ENCODE data around the gene AHCYL2. TPM values are rescaled to one million over a fixed set of nuclear protein-coding genes. Genes with fewer than 3 reads are reported as not detected.

Gene AHCYL2
- total and polyA plus RNA-seq, 2 donors (not counting 3 experiments of a cell fraction or from before 2014, with no cell fraction given): 10.8 to 13.5 TPM

DNA sequence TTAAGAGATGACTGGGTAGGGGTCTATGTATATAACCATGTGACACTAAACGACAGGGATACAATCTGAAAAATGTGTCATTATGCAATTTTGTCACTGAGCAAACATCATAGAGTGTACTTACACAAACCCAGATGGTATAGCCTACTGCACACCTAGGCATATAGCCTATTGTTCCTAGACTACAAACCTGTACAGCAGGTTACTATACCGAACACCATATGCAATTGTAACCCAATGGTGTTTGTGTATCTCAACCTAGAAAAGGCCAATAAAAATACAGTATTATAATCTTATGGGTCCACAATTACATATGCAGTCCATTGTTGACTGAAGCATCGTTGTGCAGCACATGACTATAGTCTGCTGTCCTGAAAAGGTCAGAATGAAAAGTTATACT is 232.3 kb downstream of the AHCYL2 start:
- Histone ChIP-seq H2AFZ (ENCODE audit: low read depth, low read length) (no peak overlapping the region), H3K4me3 (replicated peaks in 1 of 3; ENCODE audit: insufficient read depth in 1 of 3, low read depth in 1 of 3, low read length in 3 of 3) (no peak overlapping the region), H3K4me1 (ENCODE audit: control insufficient read depth, extremely low read depth, insufficient read depth, low read length) (no peaks in the 10 kb centered on the region), H4K20me1 (replicated peaks; ENCODE audit: control insufficient read depth, extremely low read depth, insufficient read depth, low read length) (no peaks in the 10 kb centered on the region), H3K27me3 (ENCODE audit: control insufficient read depth in 2 of 2, insufficient read depth in 2 of 2, low read length in 2 of 2) (no peaks in the 10 kb centered on the region), H3K4me2 (ENCODE audit: insufficient read depth, low read length) (no peak overlapping the region), H3K79me2 (ENCODE audit: control insufficient read depth, insufficient read depth, low read length) (no peaks in the 10 kb centered on the region), H3K36me3 (ENCODE audit: control insufficient read depth in 2 of 2, extremely low read depth in 1 of 2, insufficient read depth in 2 of 2, low read length in 2 of 2) (peaks cover 0 to 2% of the 10 kb centered on the region in 2 experiments), H3K9me1 (replicated peaks; ENCODE audit: control insufficient read depth, extremely low read depth, insufficient read depth, low read length) (no peaks in the 10 kb centered on the region), H3K9ac (replicated peaks; ENCODE audit: extremely low read depth, insufficient read depth, low read length) (no peak overlapping the region), H3K9me3 (replicated peaks; ENCODE audit: control insufficient read depth, insufficient read depth, low read length) (no peaks in the 10 kb centered on the region), H3K27ac (ENCODE audit: insufficient read depth, low read depth, low read length) (no peak overlapping the region)
- dilution Hi-C loops (cut with MboI; ENCODE audit: extremely low pct_ligation_motif_present, low sequenced_read_pairs) (no loop called here), intact Hi-C loops (cut with micrococcal nuclease) (no loop called here)
- no peak for FAIRE-seq
- BruUV-seq (replicated peaks): no TSS peak
- DNase-seq (ENCODE audit: low read depth, low spot score): no peak
- ChIA-PET POLR2A (no interaction called here), CTCF (no interaction called here)
- no peak for TF ChIP-seq EZH2 (IDR thresholded peaks at IDR 0.05; ENCODE audit: borderline replicate concordance, low read depth, low read length, severe bottlenecking)
- TF ChIP-seq POLR2A (IDR thresholded peaks at IDR 0.05; ENCODE audit: low read depth, low read length): no peak
- no peak for TF ChIP-seq MYC (IDR thresholded peaks at IDR 0.05; ENCODE audit: low read depth, low read length)

DNA sequence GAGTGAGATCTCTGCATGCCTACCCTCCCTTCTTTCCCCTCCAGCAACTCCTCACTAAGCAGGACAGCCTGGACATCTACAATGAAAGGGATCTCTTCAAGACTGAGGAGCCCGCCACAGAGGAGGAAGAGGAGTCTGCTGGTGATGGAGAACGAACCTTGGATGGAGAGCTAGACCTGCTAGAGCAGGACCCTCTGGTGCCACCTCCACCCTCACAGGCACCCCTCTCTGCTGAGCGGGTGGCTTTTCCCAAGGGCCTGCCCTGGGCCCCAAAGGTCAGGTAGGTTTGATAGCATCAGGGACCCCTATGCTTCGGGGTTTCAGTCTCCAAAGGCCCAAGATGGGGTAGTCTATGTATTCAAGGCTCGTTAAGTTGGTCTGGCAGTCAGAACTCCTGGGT is 233.3 kb downstream of the AHCYL2 start:
- no peak for DNase-seq (ENCODE audit: low read depth, low spot score)
- dilution Hi-C loops (cut with MboI; ENCODE audit: extremely low pct_ligation_motif_present, low sequenced_read_pairs) (no loop called here), intact Hi-C loops (cut with micrococcal nuclease) (no loop called here)
- POLR2A ChIA-PET: no interaction called here
- TF ChIP-seq FOS (IDR thresholded peaks at IDR 0.05; ENCODE audit: borderline replicate concordance, insufficient read depth, low read length) (no peak), POLR2A (IDR thresholded peaks at IDR 0.05; ENCODE audit: low read depth, low read length) (no peak), EZH2 (IDR thresholded peaks at IDR 0.05; ENCODE audit: borderline replicate concordance, low read depth, low read length, severe bottlenecking) (no peak), JUN (IDR thresholded peaks at IDR 0.05; ENCODE audit: borderline replicate concordance, insufficient read depth, insufficient read length, low read depth) (no peak), GATA2 (IDR thresholded peaks at IDR 0.05; ENCODE audit: insufficient read depth, insufficient read length, low read depth, low read length) (no peak)
- TF ChIP-seq, protein P1, sequence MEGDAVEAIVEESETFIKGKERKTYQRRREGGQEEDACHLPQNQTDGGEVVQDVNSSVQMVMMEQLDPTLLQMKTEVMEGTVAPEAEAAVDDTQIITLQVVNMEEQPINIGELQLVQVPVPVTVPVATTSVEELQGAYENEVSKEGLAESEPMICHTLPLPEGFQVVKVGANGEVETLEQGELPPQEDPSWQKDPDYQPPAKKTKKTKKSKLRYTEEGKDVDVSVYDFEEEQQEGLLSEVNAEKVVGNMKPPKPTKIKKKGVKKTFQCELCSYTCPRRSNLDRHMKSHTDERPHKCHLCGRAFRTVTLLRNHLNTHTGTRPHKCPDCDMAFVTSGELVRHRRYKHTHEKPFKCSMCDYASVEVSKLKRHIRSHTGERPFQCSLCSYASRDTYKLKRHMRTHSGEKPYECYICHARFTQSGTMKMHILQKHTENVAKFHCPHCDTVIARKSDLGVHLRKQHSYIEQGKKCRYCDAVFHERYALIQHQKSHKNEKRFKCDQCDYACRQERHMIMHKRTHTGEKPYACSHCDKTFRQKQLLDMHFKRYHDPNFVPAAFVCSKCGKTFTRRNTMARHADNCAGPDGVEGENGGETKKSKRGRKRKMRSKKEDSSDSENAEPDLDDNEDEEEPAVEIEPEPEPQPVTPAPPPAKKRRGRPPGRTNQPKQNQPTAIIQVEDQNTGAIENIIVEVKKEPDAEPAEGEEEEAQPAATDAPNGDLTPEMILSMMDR (IDR thresholded peaks at IDR 0.05; ENCODE audit: extremely low read depth in 1 of 2, insufficient read depth in 1 of 2, low read depth in 1 of 2, low read length in 2 of 2): no peak
- Histone ChIP-seq H3K79me2 (ENCODE audit: control insufficient read depth, insufficient read depth, low read length) (no peaks in the 10 kb centered on the region), H3K4me1 (ENCODE audit: control insufficient read depth, extremely low read depth, insufficient read depth, low read length) (no peaks in the 10 kb centered on the region), H3K9me3 (replicated peaks; ENCODE audit: control insufficient read depth, insufficient read depth, low read length) (no peaks in the 10 kb centered on the region), H3K27ac (ENCODE audit: insufficient read depth, low read depth, low read length) (no peak overlapping the region), H2AFZ (ENCODE audit: low read depth, low read length) (no peak overlapping the region), H3K36me3 (ENCODE audit: control insufficient read depth in 2 of 2, extremely low read depth in 1 of 2, insufficient read depth in 2 of 2, low read length in 2 of 2) (peaks cover 2% of the 10 kb centered on the region in 2 experiments), H3K27me3 (ENCODE audit: control insufficient read depth in 2 of 2, insufficient read depth in 2 of 2, low read length in 2 of 2) (no peaks in the 10 kb centered on the region), H3K4me2 (ENCODE audit: insufficient read depth, low read length) (no peak overlapping the region), H3K9ac (replicated peaks; ENCODE audit: extremely low read depth, insufficient read depth, low read length) (no peak overlapping the region), H3K4me3 (replicated peaks in 1 of 3; ENCODE audit: insufficient read depth in 1 of 3, low read depth in 1 of 3, low read length in 3 of 3) (no peak overlapping the region), H3K9me1 (replicated peaks; ENCODE audit: control insufficient read depth, extremely low read depth, insufficient read depth, low read length) (no peaks in the 10 kb centered on the region), H4K20me1 (replicated peaks; ENCODE audit: control insufficient read depth, extremely low read depth, insufficient read depth, low read length) (no peaks in the 10 kb centered on the region)
- BruUV-seq (replicated peaks): no TSS peak
- no peak for FAIRE-seq
- CTCF ChIA-PET: no interaction called here
